Femur (tissue), 1 donor: ENCODE results near the gene SLX9.

Source experiments
- DNase-seq: peaks from one replicate; pipeline ENCODE4 v3.0.0-alpha.2; 2017

The SLX9 gene

GRCh38 chr21:45009616-45010015, 69.8 kb downstream of the SLX9 start:
- no peak for DNase-seq

GRCh38 chr21:45010096-45010495, 70.3 kb downstream of the SLX9 start:
- DNase-seq = no peak

DNA sequence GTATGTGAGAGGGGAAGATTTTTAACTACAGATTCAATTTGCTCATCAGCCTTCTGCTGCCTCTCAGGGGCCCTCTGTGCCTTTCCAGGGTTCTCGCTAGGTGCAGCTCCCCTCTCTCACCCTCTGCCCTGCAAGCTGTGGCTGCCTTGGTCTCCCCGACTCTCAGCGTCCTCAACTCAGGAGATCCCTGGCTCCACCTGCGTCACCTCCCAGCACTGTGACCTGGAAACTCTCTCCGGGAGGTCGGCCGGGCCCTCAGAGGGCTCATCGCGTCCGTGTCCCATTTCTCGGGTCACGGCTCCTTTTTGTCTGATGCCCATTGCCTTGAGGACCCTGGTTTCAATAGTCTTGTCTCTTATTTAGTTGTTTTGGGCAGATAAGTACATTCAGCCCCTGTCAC, 71.0 kb downstream of the SLX9 start:
- peak; percentile 19 for DNase-seq

- no peak for DNase-seq
These were observed 71.6 kb downstream of the SLX9 start for GRCh38 chr21:45011426-45011825.

DNA sequence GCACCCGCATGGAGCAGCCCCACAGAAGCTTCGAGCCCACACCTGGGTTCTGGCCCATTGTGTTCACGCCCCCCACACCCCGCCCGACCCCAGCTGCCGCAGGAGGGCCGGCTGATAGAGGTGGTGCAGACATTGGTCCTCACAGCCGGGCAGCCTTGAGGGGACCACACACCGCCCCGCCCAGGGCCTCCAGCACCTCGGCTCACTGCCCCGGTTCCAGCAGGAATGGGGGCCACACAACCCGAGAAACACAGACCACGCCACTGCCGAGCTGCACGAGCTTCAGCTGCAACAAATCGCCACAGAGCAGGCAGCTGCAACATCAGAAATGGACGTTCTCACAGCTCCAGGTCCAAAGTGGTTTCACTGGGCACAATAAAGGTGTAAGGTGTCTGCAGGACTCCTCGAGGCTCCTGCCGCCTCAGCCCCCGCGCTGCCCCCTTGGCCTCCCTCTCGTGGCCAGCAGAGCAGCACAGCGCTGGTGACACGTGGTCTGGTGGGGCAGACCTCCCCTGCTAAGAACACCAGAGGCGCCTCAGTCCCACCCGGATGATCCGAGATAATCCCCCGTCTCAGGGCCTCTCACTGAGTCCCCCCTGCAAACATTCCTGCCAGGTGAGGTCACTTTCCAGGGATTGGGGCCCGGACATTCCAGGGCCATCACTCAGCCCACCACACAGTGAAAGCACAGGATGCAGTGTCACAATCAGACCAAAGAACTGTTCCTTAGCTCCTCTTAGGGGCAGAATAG, 72.3 kb downstream of the SLX9 start:
- peak; percentile 80 for DNase-seq

- DNase-seq = no peak
These were observed 72.9 kb downstream of the SLX9 start for GRCh38 chr21:45012662-45013259.

DNA sequence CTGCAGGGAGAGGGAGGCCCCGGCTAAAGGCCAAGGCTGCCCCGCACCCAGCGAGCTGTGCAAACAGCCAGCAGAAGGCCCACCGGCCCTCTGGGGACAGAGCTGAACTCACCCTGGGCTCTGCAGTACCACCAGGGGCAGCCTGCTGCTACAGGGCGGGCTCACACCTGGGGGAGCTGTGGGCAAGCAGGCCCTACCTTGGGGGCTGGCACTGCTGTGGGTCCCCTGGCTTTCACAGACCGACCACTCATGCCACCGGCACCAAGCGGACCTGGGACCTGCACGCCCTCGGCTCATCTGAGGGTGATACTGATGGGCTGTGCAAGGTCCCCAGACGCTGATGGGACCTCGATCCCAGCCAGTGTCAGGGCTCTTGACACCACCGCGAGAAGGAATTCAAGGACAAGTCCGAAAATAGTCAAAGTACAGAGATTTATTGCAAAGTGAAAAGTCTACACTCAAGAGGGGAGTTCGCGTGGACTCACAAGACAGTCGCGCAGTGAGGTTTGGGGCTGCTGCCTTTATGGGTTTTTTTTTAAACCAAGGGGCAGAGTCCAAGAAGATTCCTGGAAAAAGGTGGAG, 73.5 kb downstream of the SLX9 start:
- DNase-seq = peak; percentile 19

DNA sequence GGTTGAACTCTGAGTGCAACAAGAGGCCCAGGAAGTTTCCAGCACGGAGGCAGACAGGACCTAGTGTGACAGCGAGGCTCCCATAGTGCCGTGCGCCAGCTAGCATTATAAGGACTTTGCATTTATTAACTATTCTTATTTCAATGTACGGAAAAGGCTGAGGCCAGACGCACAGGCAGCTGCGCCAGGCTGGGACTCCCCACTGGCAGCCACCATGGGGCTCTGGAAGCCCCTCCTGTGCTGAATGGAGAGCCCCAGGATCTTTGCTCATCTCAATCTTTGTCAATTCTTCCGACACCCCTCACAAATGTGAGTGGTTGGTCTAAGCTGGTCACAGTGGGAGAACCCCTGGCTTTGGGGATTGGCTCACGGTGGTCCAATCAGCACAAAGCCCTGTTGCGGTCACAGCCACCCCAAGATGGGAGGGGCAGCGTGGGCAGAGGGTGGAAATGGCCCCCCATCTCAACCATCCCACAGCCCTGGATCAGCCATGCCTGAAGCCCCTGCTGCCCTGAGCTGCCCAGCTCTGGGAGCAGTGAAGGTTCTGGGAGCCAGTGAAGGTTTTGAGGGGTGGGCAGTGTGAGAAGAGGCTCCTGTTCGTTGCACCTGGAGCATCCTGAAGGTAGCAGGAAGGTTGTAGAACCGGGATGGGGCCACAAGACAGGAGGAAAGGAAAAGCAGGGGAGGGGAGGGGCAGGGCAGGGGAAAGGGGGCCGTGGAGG, 75.1 kb downstream of the SLX9 start:
- DNase-seq = no peak

GRCh38 chr21:45015469-45015860, 75.6 kb downstream of the SLX9 start:
- peak; percentile 26 for DNase-seq

DNA sequence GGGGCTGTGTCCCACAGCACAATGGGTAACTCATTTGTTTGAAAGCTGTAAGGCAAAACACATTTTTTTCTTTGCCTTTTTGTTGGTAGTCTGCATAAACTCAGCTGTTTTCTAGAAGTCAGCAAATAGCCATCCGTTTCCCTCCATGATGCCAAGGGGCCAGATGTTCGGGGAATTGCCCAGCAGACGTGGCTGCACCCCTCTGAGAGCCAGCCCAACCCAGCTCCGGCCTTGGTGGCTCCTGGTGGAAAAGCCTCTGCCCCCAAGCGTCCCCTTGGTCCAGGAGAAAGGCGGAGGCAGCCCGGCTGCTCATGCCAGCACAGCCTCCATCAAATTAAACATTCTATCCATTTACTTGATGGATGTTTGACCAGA, 76.2 kb downstream of the SLX9 start:
- DNase-seq = peak; percentile 24

GRCh38 chr21:45016406-45017038, 76.7 kb downstream of the SLX9 start:
- DNase-seq = peak; percentile 51

DNA sequence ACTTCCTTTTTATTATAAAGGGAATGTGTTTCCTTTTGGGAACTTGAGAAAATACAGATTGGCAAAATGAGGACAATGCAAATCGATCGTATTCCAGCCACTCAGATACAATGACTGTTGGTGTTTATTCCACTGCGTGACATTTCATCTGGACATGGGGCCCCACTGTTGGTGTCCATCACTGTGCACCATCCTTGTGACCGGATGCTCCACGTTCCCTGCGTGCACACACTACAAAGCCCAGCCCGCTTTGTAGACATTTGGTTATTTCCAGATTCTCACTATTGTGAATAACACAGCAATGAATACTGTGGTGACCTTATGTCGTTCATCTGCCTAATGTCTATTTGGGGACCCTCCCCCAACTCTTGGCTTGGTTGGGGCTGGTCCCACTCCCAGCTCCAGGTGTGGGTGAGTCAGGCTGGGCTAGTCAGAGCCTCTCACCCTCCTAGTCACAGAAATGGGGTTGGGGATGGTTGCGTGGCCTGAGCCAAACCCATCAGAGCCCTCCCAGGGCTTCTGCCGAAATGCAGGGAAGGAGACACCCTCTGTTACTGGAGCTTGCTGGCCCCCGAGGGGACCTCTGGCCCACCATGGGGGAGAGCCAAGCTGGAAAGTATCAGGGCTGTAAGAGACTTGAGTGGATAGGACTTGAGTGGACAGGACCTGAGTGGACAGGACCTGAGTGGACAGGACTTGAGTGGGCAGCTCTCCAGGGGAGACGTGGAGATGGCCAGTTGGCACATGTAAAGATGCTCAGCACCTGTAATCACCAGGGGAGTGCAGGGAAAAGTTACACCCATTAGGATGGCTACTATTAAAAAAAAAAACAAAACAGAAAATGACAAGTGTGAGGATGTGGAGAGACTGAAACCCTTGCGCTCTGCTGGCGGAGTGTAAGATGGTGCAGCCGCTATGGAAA, 77.5 kb downstream of the SLX9 start:
- DNase-seq = peak; percentile 29

GRCh38 chr21:45018131-45019075, 78.6 kb downstream of the SLX9 start:
- peak; percentile 30 for DNase-seq

- DNase-seq = peak; percentile 51
These were observed 79.5 kb downstream of the SLX9 start for GRCh38 chr21:45019076-45019886.

DNA sequence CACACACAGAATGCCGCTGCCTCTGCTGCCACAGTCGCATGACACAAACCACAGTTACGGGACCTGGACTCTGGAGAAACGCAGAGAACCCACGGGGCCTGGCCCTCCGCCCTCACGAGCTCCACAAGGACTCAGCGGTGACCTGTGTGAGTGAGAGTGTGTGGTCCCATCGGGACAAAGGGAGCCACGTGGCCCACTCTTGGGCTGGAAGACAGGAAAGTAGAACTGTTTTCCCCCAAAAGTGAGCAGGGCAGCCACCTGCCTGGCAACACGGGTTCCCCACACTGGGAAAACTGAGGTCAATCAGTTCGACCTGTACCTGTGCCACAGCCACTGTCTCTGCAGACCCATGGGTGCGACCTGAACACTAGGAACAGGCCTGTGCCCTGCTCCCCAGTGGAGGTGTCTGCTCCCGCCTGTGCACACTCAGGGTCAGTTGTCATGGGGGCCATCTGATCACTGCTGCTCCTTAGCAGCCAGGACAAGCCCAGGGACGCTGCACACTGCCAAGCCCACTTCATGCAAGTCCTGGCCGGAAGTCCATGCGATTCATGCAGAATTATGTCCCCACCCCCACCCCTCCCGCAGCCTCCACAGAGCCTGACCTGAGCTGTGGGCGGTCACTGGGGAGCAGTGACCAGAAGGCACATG, 80.2 kb downstream of the SLX9 start:
- DNase-seq = peak; percentile 23

- DNase-seq = peak; percentile 38
These were observed 81.0 kb downstream of the SLX9 start for GRCh38 chr21:45020629-45021427.

DNA sequence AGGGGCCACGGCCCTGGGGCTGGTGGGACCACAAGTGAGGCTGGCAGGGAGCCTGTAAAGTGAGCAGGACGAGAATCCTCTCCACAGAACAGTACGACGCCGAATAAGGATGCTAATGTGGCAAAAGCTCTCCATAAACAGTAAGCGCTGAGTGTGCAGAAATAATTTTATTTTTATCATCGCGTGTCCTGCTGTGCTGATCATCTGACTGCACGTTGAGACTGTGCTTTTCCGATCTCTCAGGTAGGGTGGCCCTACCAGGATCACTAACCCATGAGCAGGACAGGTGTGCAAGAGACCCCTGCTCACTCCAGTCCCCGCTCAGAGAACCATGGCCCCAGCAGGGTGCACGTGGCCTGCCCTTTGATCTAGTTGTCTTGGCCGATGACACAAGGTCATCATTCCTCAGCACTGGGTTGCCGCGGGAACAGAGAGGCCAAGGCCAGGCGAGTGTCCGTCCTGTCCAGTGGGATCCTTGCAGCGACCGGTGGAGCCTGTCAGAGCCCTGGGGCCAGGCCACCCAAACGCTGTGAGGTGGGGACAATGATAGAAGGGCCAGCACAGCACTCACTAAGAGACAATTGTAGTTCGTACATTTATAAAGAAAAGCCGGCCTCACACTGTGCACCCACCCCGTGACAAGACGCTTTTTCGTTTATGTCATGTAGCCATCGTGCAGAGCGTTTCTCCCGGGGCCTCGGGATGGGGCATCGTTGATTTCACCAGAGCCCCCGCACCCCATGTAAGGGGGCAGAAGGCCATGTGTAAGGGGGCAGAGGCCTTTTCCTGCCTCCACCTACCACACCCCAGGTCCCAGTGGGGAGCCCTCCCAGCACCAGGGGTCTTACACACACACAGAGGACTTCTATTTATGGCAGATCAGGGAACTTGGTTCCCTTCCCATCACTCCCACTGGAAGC, 81.9 kb downstream of the SLX9 start:
- peak; percentile 10 for DNase-seq

DNA sequence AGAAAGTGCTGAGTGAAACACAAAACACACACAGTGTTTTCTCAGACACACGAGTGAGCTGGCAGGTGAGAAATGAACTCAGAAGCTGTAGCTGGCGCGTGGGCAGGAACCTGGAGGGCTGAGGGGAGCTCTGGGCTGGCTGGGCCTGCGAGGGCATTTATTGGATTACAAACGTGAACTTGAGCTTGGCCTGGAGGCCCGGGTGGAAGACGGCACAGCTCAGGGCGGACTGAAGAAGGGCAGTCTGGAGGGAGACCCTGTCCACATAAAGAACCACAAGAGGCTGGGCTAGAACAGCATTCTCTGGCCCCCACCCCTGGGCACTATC, 82.5 kb downstream of the SLX9 start:
- DNase-seq = peak; percentile 18
